Fibroblast of lung (primary cell): ENCODE measurements around the gene AGT. TPM values are rescaled to one million over a fixed set of nuclear protein-coding genes. Genes with fewer than 3 reads are reported as not detected.
"Not testable (repeated sequence)": the region's sequence is repeated elsewhere in the genome, so short reads cannot be mapped to it uniquely, and the experiment has no call there.

Experiments
- DNase-seq, 2 donors: peaks; one replicate each; pipeline versions ENCODE4 v3.0.0 to v3.0.0-alpha.2; 2010; ENCODE audit warnings: low read depth in 2 of 2
- H2AFZ ChIP-seq: 2 replicates; pipeline ENCODE4 v1.5.1; 2012; ENCODE audit warnings: low read length, control low read depth, inconsistent platforms
- H3K27ac ChIP-seq: 2 replicates; pipeline ENCODE4 v1.5.1; 2011; ENCODE audit warnings: low read length, control low read depth; ENCODE audit not compliant: insufficient read depth
- H3K27me3 ChIP-seq: 2 replicates; pipeline ENCODE4 v1.5.1; 2011; ENCODE audit warnings: mild to moderate bottlenecking, low read length; ENCODE audit not compliant: control insufficient read depth, insufficient read depth
- H3K36me3 ChIP-seq: 2 replicates; pipeline ENCODE4 v1.5.1; 2011; ENCODE audit warnings: low read length; ENCODE audit not compliant: control insufficient read depth, insufficient read depth
- H3K4me1 ChIP-seq: 2 replicates; pipeline ENCODE4 v1.5.1; 2011; ENCODE audit warnings: low read length; ENCODE audit not compliant: control insufficient read depth, insufficient read depth; ENCODE audit errors: extremely low read depth
- H3K4me2 ChIP-seq: 2 replicates; pipeline ENCODE4 v1.5.1; 2011; ENCODE audit warnings: low read length, control low read depth; ENCODE audit not compliant: insufficient read depth; ENCODE audit errors: extremely low read depth
- H3K4me3 ChIP-seq, 4 experiments: fragments of 200-600 bp in 1 of 4; sonication (generic) in 1 of 4; replicated peaks in 1 of 4; 2 replicates each; pipeline ENCODE4 v1.5.1; 2011 to 2016; ENCODE audit warnings: low read length in 4 of 4, low read depth in 3 of 4, mild to moderate bottlenecking in 3 of 4, control low read depth in 2 of 4, inconsistent platforms in 1 of 4, mixed read lengths in 1 of 4; ENCODE audit not compliant: insufficient read depth in 1 of 4; ENCODE audit errors: control extremely low read depth in 1 of 4
- H3K79me2 ChIP-seq: 2 replicates; pipeline ENCODE4 v1.5.1; 2012; ENCODE audit warnings: mild to moderate bottlenecking, low read length, inconsistent platforms; ENCODE audit not compliant: control insufficient read depth, insufficient read depth
- H3K9ac ChIP-seq: 2 replicates; pipeline ENCODE4 v1.5.1; 2011; ENCODE audit warnings: mild to moderate bottlenecking, low read length, control low read depth; ENCODE audit not compliant: insufficient read depth
- H3K9me3 ChIP-seq: 2 replicates; pipeline ENCODE4 v1.5.1; 2012; ENCODE audit warnings: low read depth, low read length; ENCODE audit not compliant: control insufficient read depth, insufficient read depth
- H4K20me1 ChIP-seq: 2 replicates; pipeline ENCODE4 v1.5.1; 2011; ENCODE audit warnings: low read length; ENCODE audit not compliant: control insufficient read depth, insufficient read depth; ENCODE audit errors: extremely low read depth
- CTCF ChIP-seq, 2 donors: IDR thresholded peaks in 1 of 2; conservative IDR thresholded peaks in 1 of 2; 1 replicate in 1 of 2; 2 replicates in 1 of 2; pipeline ENCODE4 v1.5.1; 2011 to 2012; ENCODE audit warnings: low read length in 2 of 2, control low read depth in 1 of 2, inconsistent platforms in 1 of 2, low read depth in 1 of 2, mild to moderate bottlenecking in 1 of 2
- EZH2 ChIP-seq: IDR thresholded peaks from 2 replicates; pipeline ENCODE4 v1.5.1; 2012; ENCODE audit warnings: low read length, control low read depth, mild to moderate bottlenecking; ENCODE audit errors: missing control alignments
- polyA plus RNA-seq, 2 donors: library from polyadenylated mRNA; depleted of rRNA in 1 of 2; stranded (reverse) in 1 of 2; unstranded in 1 of 2; fragments of >200 nt; gene quantifications; 2 replicates each; pipeline ENCODE4 v1.2.1, GENCODE V29; 2011 to 2012; ENCODE audit warnings: missing spikeins in 1 of 2
- total RNA-seq: library from RNA; depleted of rRNA; stranded (reverse); fragments of >200 nt; gene quantifications from 2 replicates; pipeline ENCODE4 v1.2.1, GENCODE V29; 2014

Gene AGT
- total and polyA plus RNA-seq, 2 donors (not counting 1 experiment from before 2014, with no cell fraction given): 3.7 to 10.6 TPM

- H3K9me3 ChIP-seq: no peaks in the 10 kb centered on the region
- no peak overlapping the region for H3K4me2 ChIP-seq
- H3K27me3 ChIP-seq: no peaks in the 10 kb centered on the region
- H3K4me1 ChIP-seq: no peaks in the 10 kb centered on the region
- no peak overlapping the region for H3K27ac ChIP-seq
- no peak overlapping the region for H3K4me3 ChIP-seq
- no peak for DNase-seq
- H2AFZ ChIP-seq: no peak overlapping the region
- no peak for TF ChIP-seq CTCF (conservative IDR thresholded peaks at IDR 0.05 in 1 of 2, IDR thresholded peaks at IDR 0.05 in 1 of 2; ENCODE audit: low read depth in 1 of 2, low read length in 2 of 2)
- TF ChIP-seq EZH2: no peak
- H4K20me1 ChIP-seq: no peaks in the 10 kb centered on the region
- no peak overlapping the region for H3K9ac ChIP-seq
- H3K36me3 ChIP-seq: no peaks in the 10 kb centered on the region
- H3K79me2 ChIP-seq: no peaks in the 10 kb centered on the region
Observed at GRCh38 chr1:230728710-230729392, 14.9 kb upstream of the AGT start.

GRCh38 chr1:230725256-230726012, 11.5 kb upstream of the AGT start:
- TF ChIP-seq EZH2 (no peak), CTCF (conservative IDR thresholded peaks at IDR 0.05 in 1 of 2, IDR thresholded peaks at IDR 0.05 in 1 of 2; ENCODE audit: low read depth in 1 of 2, low read length in 2 of 2) (no peak)
- no peak for DNase-seq
- Histone ChIP-seq H3K36me3 (no peaks in the 10 kb centered on the region), H3K79me2 (no peaks in the 10 kb centered on the region), H3K4me1 (no peaks in the 10 kb centered on the region), H2AFZ (no peak overlapping the region), H3K27me3 (no peaks in the 10 kb centered on the region), H4K20me1 (no peaks in the 10 kb centered on the region), H3K4me2 (no peak overlapping the region), H3K4me3 (no peak overlapping the region), H3K27ac (no peak overlapping the region), H3K9ac (no peak overlapping the region), H3K9me3 (no peaks in the 10 kb centered on the region)

- H3K4me2 ChIP-seq, H2AFZ ChIP-seq, H3K79me2 ChIP-seq, H3K9me3 ChIP-seq, H3K4me1 ChIP-seq, H3K27ac ChIP-seq, H3K36me3 ChIP-seq, H3K9ac ChIP-seq, H3K27me3 ChIP-seq, H4K20me1 ChIP-seq, H3K4me3 ChIP-seq, DNase-seq: not testable (repeated sequence)
Observed at GRCh38 chr1:230721849-230722522, 8.1 kb upstream of the AGT start.
